GM23248 (cell line): ENCODE results near the gene GPR3.

Source experiments
- EZH2 ChIP-seq: fragments of 200-600 bp; sonication (generic); IDR thresholded peaks from 2 replicates; pipeline ENCODE4 v1.6.1; 2018; ENCODE audit warnings: antibody characterized with exemption, mild to moderate bottlenecking; ENCODE audit not compliant: insufficient read depth, poor library complexity, severe bottlenecking
- EZH2phosphoT487 ChIP-seq: fragments of 200-600 bp; sonication (generic); IDR thresholded peaks from 2 replicates; pipeline ENCODE4 v1.6.1; 2018; ENCODE audit warnings: antibody characterized with exemption, moderate library complexity, mild to moderate bottlenecking, low read depth; ENCODE audit not compliant: insufficient read depth

DNA sequence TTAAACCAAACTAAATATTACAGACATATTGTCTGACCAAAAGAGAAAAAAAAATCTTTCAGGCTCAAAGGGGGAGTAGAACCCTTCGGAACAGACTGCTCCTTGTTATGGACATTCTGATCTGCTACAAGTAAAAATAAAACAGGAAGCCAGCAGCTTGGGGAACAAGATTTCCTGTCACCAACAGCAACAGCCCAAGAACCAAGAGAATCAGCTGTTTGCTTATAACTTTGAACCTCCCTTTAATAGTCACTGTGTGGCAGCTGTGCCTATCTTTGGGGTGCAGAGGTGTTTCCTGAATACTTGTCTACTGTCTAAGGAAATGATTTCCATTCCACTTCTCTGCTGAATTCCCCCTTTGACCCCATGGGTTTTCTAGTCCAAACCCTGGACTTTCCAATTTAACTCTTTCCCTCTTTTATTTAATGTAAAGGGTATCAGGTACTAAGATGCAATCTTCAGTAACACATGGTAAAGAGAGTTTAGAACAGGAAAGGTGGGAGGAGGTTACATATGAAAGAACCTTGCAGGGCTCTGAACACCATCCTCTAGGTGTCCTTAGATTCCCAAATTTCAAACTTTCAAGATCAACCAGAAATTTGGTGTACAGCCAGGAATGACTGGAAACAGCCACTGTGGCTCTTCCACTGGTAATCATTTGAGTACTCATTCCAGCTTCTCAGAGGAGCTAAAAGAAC lies 38.6 kb downstream of the GPR3 start:
- TF ChIP-seq EZH2 (no peak), EZH2phosphoT487 (no peak)
